Right ventricle myocardium inferior (tissue), 1 donor: Measurements from ENCODE around the gene ZBTB16. TPM values are rescaled to one million over a fixed set of nuclear protein-coding genes. Genes with fewer than 3 reads are reported as not detected.
"Not testable (repeated sequence)": the region's sequence is repeated elsewhere in the genome, so short reads cannot be mapped to it uniquely, and the experiment has no call there.

Source experiments
- ATAC-seq: fragments of 200-7000 bp; cut with Tn5 transposase; one replicate; pipeline ENCODE4 v1.9.1; 2020; ENCODE audit warnings: mild to moderate bottlenecking, moderate library complexity
- DNase-seq: peaks from one replicate; pipeline ENCODE4 v3.0.0; 2021; ENCODE audit errors: missing footprints
- intact Hi-C: fragments of 100-400 bp; cut with DNase I; formaldehyde crosslinking; loops from one replicate; pipeline ENCODE4 v1.11.0; 2022
- total RNA-seq: library from RNA; stranded (reverse); fragmentation: NEBNext Ultra II Directional; extraction: Animal tissue kit (Norgen Biotek cat#: 25700); gene quantifications from one replicate; pipeline ENCODE4 v1.2.1, GENCODE V29; 2021
- donor health status: DM: no; HTN: yes; CAD: no; lungs with severe emphysema.

Gene ZBTB16
- total RNA-seq, 1 donor from 2014 or later, result 78.1 TPM

- DNase-seq, result no peak
- no peak for ATAC-seq
- intact Hi-C loops, result loop anchor here (10.0 kb wide), 1 partner anchor 145 kb away; no protein-coding TSS in a partner anchor
Observed at GRCh38 chr11:114039551-114039950, 20.0 kb upstream of the ZBTB16 start.

- ATAC-seq (no peak), DNase-seq (no peak)
- intact Hi-C loops, result no loop called here
Observed at GRCh38 chr11:114040706-114041211, 18.8 kb upstream of the ZBTB16 start.

GRCh38 chr11:114042234-114042633 is 17.3 kb upstream of the ZBTB16 start:
- intact Hi-C loops, result no loop called here
- ATAC-seq (no peak), DNase-seq (no peak)

- intact Hi-C loops, result no loop called here
- peak; percentile 37 for ATAC-seq
- DNase-seq, result no peak
Observed at GRCh38 chr11:114044042-114044871, 15.3 kb upstream of the ZBTB16 start.

GRCh38 chr11:114047327-114047726 is 12.2 kb upstream of the ZBTB16 start:
- intact Hi-C loops, result no loop called here
- DNase-seq, result no peak
- ATAC-seq, result no peak

- intact Hi-C loops, result no loop called here
- DNase-seq (no peak), ATAC-seq (no peak)
Observed at GRCh38 chr11:114049050-114049449, 10.5 kb upstream of the ZBTB16 start.

GRCh38 chr11:114049766-114050165 is 9.7 kb upstream of the ZBTB16 start:
- ATAC-seq, DNase-seq, intact Hi-C loops: not testable (repeated sequence)

- ATAC-seq (no peak), DNase-seq (no peak)
- intact Hi-C loops, result no loop called here
Observed at GRCh38 chr11:114050258-114050927, 9.1 kb upstream of the ZBTB16 start.

GRCh38 chr11:114051558-114051957 is 8.0 kb upstream of the ZBTB16 start:
- ATAC-seq (no peak), DNase-seq (no peak)
- intact Hi-C loops, result no loop called here

GRCh38 chr11:114052160-114052559 is 7.4 kb upstream of the ZBTB16 start:
- no peak for ATAC-seq
- intact Hi-C loops, result no loop called here

GRCh38 chr11:114053406-114053805 is 6.1 kb upstream of the ZBTB16 start:
- no peak for DNase-seq
- ATAC-seq, result no peak
- intact Hi-C loops, result no loop called here

More at GRCh38 chr11:114052160-114052559, 7.4 kb upstream of the ZBTB16 start:
- DNase-seq, result no peak

GRCh38 chr11:114054806-114055205 is 4.7 kb upstream of the ZBTB16 start:
- intact Hi-C loops, result loop anchor here (5.0 kb wide), 1 partner anchor 142 kb away; no protein-coding TSS in a partner anchor
- no peak for DNase-seq
- ATAC-seq, result no peak

- ATAC-seq, result no peak
- intact Hi-C loops, result loop anchor here (5.0 kb wide), 1 partner anchor 141 kb away; no protein-coding TSS in a partner anchor
- DNase-seq, result no peak
Observed at GRCh38 chr11:114056409-114056808, 3.1 kb upstream of the ZBTB16 start.

- intact Hi-C loops, result loop anchor here (5.0 kb wide), 1 partner anchor 140 kb away; no protein-coding TSS in a partner anchor
- ATAC-seq, result no peak
Observed at GRCh38 chr11:114057147-114057546, 2.4 kb upstream of the ZBTB16 start.

GRCh38 chr11:114057605-114058004 is 1.9 kb upstream of the ZBTB16 start:
- ATAC-seq (no peak), DNase-seq (no peak)
- intact Hi-C loops, result loop anchor here (2.0 to 5.0 kb wide), 3 partner anchors 21 to 203 kb away; no protein-coding TSS in a partner anchor

More at GRCh38 chr11:114057147-114057546, 2.4 kb upstream of the ZBTB16 start:
- DNase-seq, result no peak

GRCh38 chr11:114058026-114058706 is 1.3 kb upstream of the ZBTB16 start:
- intact Hi-C loops, result loop anchor here (2.0 to 5.0 kb wide), 3 partner anchors 21 to 203 kb away; no protein-coding TSS in a partner anchor
- ATAC-seq (no peak), DNase-seq (no peak)

- no peak for ATAC-seq
- no peak for DNase-seq
- intact Hi-C loops, result loop anchor here (1.0 to 5.0 kb wide), 5 partner anchors 22 to 202 kb away; no protein-coding TSS in a partner anchor
Observed at GRCh38 chr11:114058871-114059277, 637 bp upstream of the ZBTB16 start.

- peak; percentile 4 for ATAC-seq
- no peak for DNase-seq
- intact Hi-C loops, result loop anchor here (1.0 to 5.0 kb wide), 6 partner anchors 23 to 201 kb away; no protein-coding TSS in a partner anchor
Observed at GRCh38 chr11:114059984-114060391, 477 bp downstream of the ZBTB16 start.
